Measurements from ENCODE around the gene PTPDC1.

DNA sequence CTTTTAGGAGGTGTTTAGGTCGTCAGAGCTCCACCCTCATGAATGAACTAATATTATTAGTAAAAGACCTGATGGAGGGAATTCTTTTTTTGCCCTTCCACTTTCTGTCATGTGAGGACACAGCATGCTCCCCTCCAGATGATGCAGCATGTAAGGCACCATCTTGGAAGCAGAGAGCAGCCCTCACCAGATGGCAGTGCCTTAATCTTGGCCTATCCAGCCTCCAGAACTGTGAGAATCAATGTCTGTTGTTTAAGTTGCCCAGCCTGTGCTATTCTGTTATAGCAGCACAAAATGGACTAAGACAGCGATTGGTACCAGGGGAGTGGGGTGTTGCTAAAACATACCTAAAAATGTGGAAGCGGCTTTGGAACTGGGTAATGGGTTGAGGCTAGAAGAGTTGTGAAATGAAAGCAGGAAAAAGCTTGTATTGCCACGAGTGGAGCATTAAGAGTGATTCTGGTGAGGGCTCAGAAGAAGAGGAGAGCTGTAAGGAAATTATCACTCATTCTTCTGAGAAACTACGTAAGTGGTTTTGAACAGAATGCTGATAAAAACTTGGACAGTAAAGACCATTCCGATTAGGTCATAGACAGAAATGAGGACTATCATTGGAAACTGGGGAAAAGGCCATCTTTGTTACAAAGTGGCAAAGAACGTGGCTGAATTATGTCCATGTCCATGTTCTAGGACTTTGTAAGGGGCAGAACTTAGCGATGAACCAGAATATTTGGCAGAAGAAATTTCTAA lies 28.6 kb downstream of the PTPDC1 start:
- TF ChIP-seq, protein P1, sequence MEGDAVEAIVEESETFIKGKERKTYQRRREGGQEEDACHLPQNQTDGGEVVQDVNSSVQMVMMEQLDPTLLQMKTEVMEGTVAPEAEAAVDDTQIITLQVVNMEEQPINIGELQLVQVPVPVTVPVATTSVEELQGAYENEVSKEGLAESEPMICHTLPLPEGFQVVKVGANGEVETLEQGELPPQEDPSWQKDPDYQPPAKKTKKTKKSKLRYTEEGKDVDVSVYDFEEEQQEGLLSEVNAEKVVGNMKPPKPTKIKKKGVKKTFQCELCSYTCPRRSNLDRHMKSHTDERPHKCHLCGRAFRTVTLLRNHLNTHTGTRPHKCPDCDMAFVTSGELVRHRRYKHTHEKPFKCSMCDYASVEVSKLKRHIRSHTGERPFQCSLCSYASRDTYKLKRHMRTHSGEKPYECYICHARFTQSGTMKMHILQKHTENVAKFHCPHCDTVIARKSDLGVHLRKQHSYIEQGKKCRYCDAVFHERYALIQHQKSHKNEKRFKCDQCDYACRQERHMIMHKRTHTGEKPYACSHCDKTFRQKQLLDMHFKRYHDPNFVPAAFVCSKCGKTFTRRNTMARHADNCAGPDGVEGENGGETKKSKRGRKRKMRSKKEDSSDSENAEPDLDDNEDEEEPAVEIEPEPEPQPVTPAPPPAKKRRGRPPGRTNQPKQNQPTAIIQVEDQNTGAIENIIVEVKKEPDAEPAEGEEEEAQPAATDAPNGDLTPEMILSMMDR (IDR thresholded peaks at IDR 0.05; ENCODE audit: insufficient read depth, low read length, poor library complexity, severe bottlenecking) = no peak
- TF ChIP-seq EZH2phosphoT487 (conservative IDR thresholded peaks at IDR 0.05; ENCODE audit: low read length) = no peak

All from SU-DHL-6 (cell line).